Astrocyte of the cerebellum (primary cell): ENCODE results near the gene SFMBT1.

Experiments
- DNase-seq: peaks from one replicate; pipeline ENCODE4 v3.0.0-alpha.2; 2011; ENCODE audit warnings: low read depth
- H3K4me3 ChIP-seq: 2 replicates; pipeline ENCODE4 v1.5.1; 2011; ENCODE audit warnings: mild to moderate bottlenecking, low read depth, low read length, moderate library complexity
- CTCF ChIP-seq: IDR thresholded peaks from 2 replicates; pipeline ENCODE4 v1.5.1; 2012; ENCODE audit warnings: low read length, low read depth, moderate library complexity, mild to moderate bottlenecking; ENCODE audit errors: missing control alignments
- in situ Hi-C: cut with HindIII; loops from 2 replicates; pipeline ENCODE4 v1.10.0; 2017; ENCODE audit warnings: low sequenced_read_pairs

SFMBT1 gene

GRCh38 chr3:53079791-53080555 is 34.1 kb upstream of the SFMBT1 start:
- H3K4me3 ChIP-seq, result no peak overlapping the region
- no peak for TF ChIP-seq CTCF
- in situ Hi-C loops, result no loop called here
- DNase-seq, result no peak

GRCh38 chr3:53079147-53079546 is 33.3 kb upstream of the SFMBT1 start:
- no peak for TF ChIP-seq CTCF
- no peak overlapping the region for H3K4me3 ChIP-seq
- no peak for DNase-seq
- in situ Hi-C loops, result no loop called here

GRCh38 chr3:53078656-53079055 is 32.8 kb upstream of the SFMBT1 start:
- no peak for TF ChIP-seq CTCF
- no peak overlapping the region for H3K4me3 ChIP-seq
- in situ Hi-C loops, result no loop called here
- no peak for DNase-seq

GRCh38 chr3:53077476-53078220 is 31.8 kb upstream of the SFMBT1 start:
- no peak overlapping the region for H3K4me3 ChIP-seq
- no peak for DNase-seq
- TF ChIP-seq CTCF, result no peak
- in situ Hi-C loops, result no loop called here

GRCh38 chr3:53075743-53076140 is 29.9 kb upstream of the SFMBT1 start:
- no peak for DNase-seq
- no peak overlapping the region for H3K4me3 ChIP-seq
- TF ChIP-seq CTCF, result no peak
- in situ Hi-C loops, result no loop called here

GRCh38 chr3:53074761-53075742 is 29.2 kb upstream of the SFMBT1 start:
- DNase-seq, result no peak
- TF ChIP-seq CTCF, result no peak
- H3K4me3 ChIP-seq, result no peak overlapping the region
- in situ Hi-C loops, result no loop called here
